Ovary (tissue), 3 donors: ENCODE results near the gene TMEM217.
"Not testable (repeated sequence)": the region's sequence is repeated elsewhere in the genome, so short reads cannot be mapped to it uniquely, and the experiment has no call there.

Source experiments
- CTCF ChIP-seq, 3 donors: fragments of 450-650 bp in 2 of 3; fragments of 200-600 bp in 1 of 3; IDR thresholded peaks; one replicate each; pipeline versions ENCODE4 v1.5.1 to v1.8.0; 2016 to 2022; ENCODE audit warnings: antibody characterized with exemption in 3 of 3, mild to moderate bottlenecking in 1 of 3
- EP300 ChIP-seq: sonication (generic); formaldehyde crosslinking; IDR thresholded peaks from one replicate; pipeline ENCODE4 v1.6.1; 2017; ENCODE audit warnings: antibody characterized with exemption
- POLR2A ChIP-seq: fragments of 450-650 bp; IDR thresholded peaks from one replicate; pipeline ENCODE4 v1.6.1; 2017; ENCODE audit warnings: antibody characterized with exemption, mild to moderate bottlenecking, moderate library complexity
- donor health status: DM: no; HTN: no; CAD: no.

DNA sequence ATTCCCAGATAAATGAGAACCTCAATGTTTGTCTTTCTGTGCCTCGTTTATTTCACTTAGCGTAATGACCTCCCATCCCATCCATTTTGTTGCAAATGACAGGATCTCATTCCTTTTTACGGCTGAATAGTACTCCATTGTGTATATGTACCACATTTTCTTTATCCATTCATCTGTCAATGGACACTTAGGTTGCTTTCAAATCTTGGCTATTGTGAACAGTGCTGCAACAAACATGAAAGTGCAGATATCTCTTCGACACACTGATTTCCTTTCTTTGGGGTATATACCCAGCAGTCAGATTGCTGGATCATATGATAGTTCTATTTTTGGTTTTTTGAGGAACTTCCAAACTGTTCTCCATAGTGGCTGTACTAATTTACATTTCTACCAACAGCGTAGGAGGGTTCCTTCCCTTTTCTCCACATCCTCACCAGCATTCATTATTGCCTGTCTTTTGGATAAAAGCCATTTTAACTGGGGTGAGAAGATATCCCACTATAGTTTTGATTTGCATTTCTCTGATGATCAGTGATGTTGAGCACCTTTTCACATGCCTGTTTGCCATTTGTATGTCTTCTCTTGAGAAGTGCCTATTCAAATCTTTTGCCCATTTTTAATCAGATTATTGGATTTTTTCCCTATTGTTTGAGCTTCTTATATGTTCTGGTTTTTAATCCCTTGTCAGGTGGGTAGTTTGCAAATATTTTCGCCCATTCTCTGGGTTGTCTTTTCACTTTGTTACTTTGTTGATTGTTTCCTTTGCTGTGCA lies 71.8 kb downstream of the TMEM217 start:
- not testable (repeated sequence) for TF ChIP-seq POLR2A; CTCF (IDR thresholded peaks at IDR 0.05); EP300
